HepG2 (cell line): ENCODE measurements around the gene PFN1. TPM values are rescaled to one million over a fixed set of nuclear protein-coding genes. Genes with fewer than 3 reads are reported as not detected.

Experiments
- EEA1 ChIP-seq: sonication (generic); formaldehyde crosslinking; IDR thresholded peaks from 2 replicates; pipeline ENCODE4 v1.5.1; 2020; ENCODE audit warnings: mild to moderate bottlenecking, missing genetic modification reagents, borderline replicate concordance
- GATAD1 ChIP-seq: IDR thresholded peaks from 2 replicates; pipeline ENCODE4 v1.6.1; 2016; ENCODE audit warnings: missing genetic modification reagents, missing compliant biosample characterization
- IKZF5 ChIP-seq: IDR thresholded peaks from 2 replicates; pipeline ENCODE4 v1.6.1; 2018; ENCODE audit warnings: missing genetic modification reagents, mild to moderate bottlenecking, missing compliant biosample characterization
- KLF9 ChIP-seq: IDR thresholded peaks from 2 replicates; pipeline ENCODE4 v1.6.1; 2016; ENCODE audit warnings: low read depth
- NFKBIZ ChIP-seq: IDR thresholded peaks from 2 replicates; pipeline ENCODE4 v1.6.1; 2018; ENCODE audit warnings: missing genetic modification reagents, missing compliant biosample characterization
- NONO ChIP-seq, 2 experiments: fragments of 450-650 bp in 1 of 2; sonication (generic) in 1 of 2; formaldehyde crosslinking in 1 of 2; IDR thresholded peaks in 1 of 2; conservative IDR thresholded peaks in 1 of 2; 2 replicates each; pipeline versions ENCODE4 v1.6.1 to v1.8.0; 2017 to 2022; ENCODE audit warnings: mild to moderate bottlenecking in 1 of 2, missing genetic modification reagents in 1 of 2, moderate library complexity in 1 of 2
- RBM22 ChIP-seq: fragments of 200-400 bp; formaldehyde crosslinking; optimal IDR thresholded peaks from 2 replicates; pipeline ENCODE3; 2017; ENCODE audit warnings: mild to moderate bottlenecking, low read length, moderate library complexity
- RNF2 ChIP-seq: fragments of 450-650 bp; conservative IDR thresholded peaks from 2 replicates; pipeline ENCODE4 v1.6.1; 2016; ENCODE audit warnings: low read depth
- RXRA ChIP-seq: sonication (generic); formaldehyde crosslinking; IDR thresholded peaks from 2 replicates; pipeline ENCODE4 v1.5.1; 2020; ENCODE audit warnings: missing genetic modification reagents
- SOX6 ChIP-seq, 2 experiments: fragments of 450-650 bp in 1 of 2; sonication (generic) in 1 of 2; formaldehyde crosslinking in 1 of 2; IDR thresholded peaks; 2 replicates each; pipeline versions ENCODE4 v1.4.0 to v1.6.1; 2017 to 2020; ENCODE audit warnings: antibody characterized with exemption in 1 of 2, mild to moderate bottlenecking in 1 of 2, missing genetic modification reagents in 1 of 2
- SRY ChIP-seq: sonication (generic); formaldehyde crosslinking; IDR thresholded peaks from 2 replicates; pipeline ENCODE4 v1.8.0; 2022; ENCODE audit warnings: mild to moderate bottlenecking, missing genetic modification reagents
- SUZ12 ChIP-seq: fragments of 150-350 bp; IDR thresholded peaks from 2 replicates; pipeline ENCODE4 v1.6.1; 2014; ENCODE audit warnings: low read depth, low read length
- YEATS2 ChIP-seq: sonication (generic); formaldehyde crosslinking; IDR thresholded peaks from 2 replicates; pipeline ENCODE4 v1.4.0; 2020; ENCODE audit warnings: missing genetic modification reagents, borderline replicate concordance
- ZBTB1 ChIP-seq: sonication (generic); formaldehyde crosslinking; IDR thresholded peaks from 2 replicates; pipeline ENCODE4 v1.4.0; 2020; ENCODE audit warnings: missing genetic modification reagents, borderline replicate concordance
- ZBTB42 ChIP-seq: sonication (generic); formaldehyde crosslinking; IDR thresholded peaks from 2 replicates; pipeline ENCODE4 v1.5.0; 2020; ENCODE audit warnings: mild to moderate bottlenecking, missing genetic modification reagents
- ZFYVE20 ChIP-seq: sonication (generic); formaldehyde crosslinking; IDR thresholded peaks from 2 replicates; pipeline ENCODE4 v1.8.0; 2023; ENCODE audit warnings: low read depth, mild to moderate bottlenecking, moderate library complexity, missing genetic modification reagents, borderline replicate concordance
- ZKSCAN1 ChIP-seq: fragments of 150-350 bp; IDR thresholded peaks from 2 replicates; pipeline ENCODE4 v1.6.1; 2014; ENCODE audit warnings: low read length
- ZNF251 ChIP-seq: sonication (generic); formaldehyde crosslinking; IDR thresholded peaks from 2 replicates; pipeline ENCODE4 v1.9.0; 2021; ENCODE audit warnings: mild to moderate bottlenecking, missing genetic modification reagents
- ZNF3 ChIP-seq: IDR thresholded peaks from 2 replicates; pipeline ENCODE4 v1.7.0; 2017; ENCODE audit warnings: inconsistent platforms
- ZNF431 ChIP-seq: sonication (generic); formaldehyde crosslinking; IDR thresholded peaks from 2 replicates; pipeline ENCODE4 v1.9.0; 2022; ENCODE audit warnings: missing genetic modification reagents, low read depth, mild to moderate bottlenecking, borderline replicate concordance
- ZNF564 ChIP-seq: sonication (generic); formaldehyde crosslinking; IDR thresholded peaks from 2 replicates; pipeline ENCODE4 v1.8.1; 2023; ENCODE audit warnings: mild to moderate bottlenecking, missing genetic modification reagents
- ZNF569 ChIP-seq: sonication (generic); formaldehyde crosslinking; IDR thresholded peaks from 2 replicates; pipeline ENCODE4 v1.5.0; 2020; ENCODE audit warnings: mild to moderate bottlenecking, missing genetic modification reagents, moderate library complexity, borderline replicate concordance
- ZSCAN31 ChIP-seq: sonication (generic); formaldehyde crosslinking; IDR thresholded peaks from 2 replicates; pipeline ENCODE4 v1.5.0; 2020; ENCODE audit warnings: low read depth, mild to moderate bottlenecking, missing genetic modification reagents
- polyA plus RNA-seq, 8 experiments: library from polyadenylated mRNA; depleted of rRNA in 3 of 8; stranded (reverse) in 7 of 8; unstranded in 1 of 8; fragments of >200 nt; fragmentation: Illumina TruSeq in 4 of 8; extraction: Trizol in 4 of 8; gene quantifications; 2 replicates each; pipeline versions ENCODE4 v1.2.1 to v1.2.3, GENCODE V29; 2011 to 2016; ENCODE audit warnings: low read depth in 4 of 8, missing spikeins in 1 of 8, mixed read lengths in 1 of 8; ENCODE audit not compliant: insufficient read depth in 1 of 8
- total RNA-seq, 5 experiments: library from RNA; depleted of rRNA; stranded (reverse); fragments of >200 nt; fragmentation: Illumina TruSeq; extraction: Trizol; gene quantifications; 2 replicates each; pipeline ENCODE4 v1.2.3, GENCODE V29; 2016; ENCODE audit warnings: low read depth in 1 of 5
- TF ChIP-seq, protein P1 (sequence below): sonication (generic); formaldehyde crosslinking; IDR thresholded peaks from 2 replicates; pipeline ENCODE4 v1.8.1; 2023; ENCODE audit warnings: mild to moderate bottlenecking, moderate library complexity, missing genetic modification reagents
- TF ChIP-seq, protein P2 (sequence below): sonication (generic); formaldehyde crosslinking; IDR thresholded peaks from 2 replicates; pipeline ENCODE4 v1.8.1; 2023; ENCODE audit warnings: missing genetic modification reagents, inconsistent platforms, borderline replicate concordance
- TF ChIP-seq, protein P3 (sequence below), 2 experiments: fragments of 450-650 bp in 1 of 2; sonication (generic) in 1 of 2; formaldehyde crosslinking; IDR thresholded peaks; 2 replicates each; pipeline versions ENCODE4 v1.5.0 to v1.8.0; 2020 to 2022; ENCODE audit warnings: mild to moderate bottlenecking in 1 of 2, missing genetic modification reagents in 1 of 2

PFN1 gene
- total and polyA plus RNA-seq, 2 of the 13 experiments (the other 11 are each of a cell fraction or from before 2014, with no cell fraction given), result 494 to 613 TPM

DNA sequence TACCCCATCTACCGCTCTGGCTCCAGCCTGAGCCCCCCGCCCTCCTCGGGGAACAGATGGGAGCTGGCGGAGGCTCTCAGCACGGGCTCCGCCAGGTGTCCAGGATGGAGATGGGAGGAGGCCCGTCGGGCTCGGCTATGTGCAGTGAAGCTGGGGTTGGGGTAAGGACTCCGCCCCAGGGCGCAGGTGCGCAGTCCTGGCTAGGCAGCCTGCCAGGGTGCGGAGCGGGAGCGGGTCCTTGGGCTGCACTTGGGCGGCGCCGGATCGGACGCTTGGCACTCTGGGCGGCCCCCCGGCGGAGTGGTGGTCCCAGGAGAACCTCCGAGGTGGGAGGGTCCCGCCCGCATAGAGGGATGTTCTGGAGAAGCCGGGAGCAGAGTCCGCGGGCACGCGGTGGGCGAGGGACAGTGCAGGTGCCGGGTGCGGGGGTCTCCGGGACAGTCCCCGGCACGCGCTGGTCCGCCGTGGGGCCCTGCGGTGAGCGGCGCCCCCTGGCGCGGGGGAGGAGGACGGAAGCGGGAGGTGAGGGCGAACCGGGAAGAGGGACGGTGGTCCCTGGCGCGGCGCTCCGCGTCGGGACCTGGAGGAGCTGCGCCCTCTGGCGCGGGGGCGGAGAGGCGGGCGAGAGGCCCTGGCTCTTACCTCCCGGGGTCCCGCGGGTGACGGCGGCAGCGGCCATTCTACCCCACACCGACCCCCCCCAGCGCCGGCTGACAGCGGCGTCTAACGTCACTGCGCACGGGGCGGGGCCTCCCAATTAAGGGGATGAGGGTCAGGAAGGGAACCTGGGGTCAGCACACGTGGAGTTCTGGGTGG lies 38.8 kb upstream of the PFN1 start, which contains the start of gene CAMTA2 (continued):
- TF ChIP-seq, protein P1, sequence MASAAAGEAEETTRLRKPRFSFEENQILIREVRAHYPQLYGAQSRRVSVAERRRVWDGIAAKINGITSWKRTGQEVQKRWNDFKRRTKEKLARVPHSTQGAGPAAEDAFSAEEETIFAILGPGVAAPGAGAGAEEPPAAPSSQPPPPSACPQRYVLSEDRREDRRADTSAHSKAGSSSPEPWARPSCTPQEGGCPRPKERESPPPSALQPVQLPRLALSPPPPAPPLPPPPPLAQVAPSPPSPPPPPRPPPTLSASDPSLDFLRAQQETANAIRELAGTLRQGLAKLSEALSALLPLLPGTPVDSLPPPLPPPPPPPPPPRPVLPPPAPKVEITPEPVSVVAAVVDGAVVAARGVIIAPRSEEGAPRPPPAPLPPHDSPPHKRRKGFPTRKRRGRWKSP, result peak; percentile 67; the same call in 1 of the 2 replicates
- TF ChIP-seq ZNF431 (CRISPR knock-in tag), result no peak
- TF ChIP-seq ZNF564 (CRISPR knock-in tag), result peak; percentile 39
- TF ChIP-seq ZBTB1 (CRISPR knock-in tag), result no peak
- TF ChIP-seq, protein P2, sequence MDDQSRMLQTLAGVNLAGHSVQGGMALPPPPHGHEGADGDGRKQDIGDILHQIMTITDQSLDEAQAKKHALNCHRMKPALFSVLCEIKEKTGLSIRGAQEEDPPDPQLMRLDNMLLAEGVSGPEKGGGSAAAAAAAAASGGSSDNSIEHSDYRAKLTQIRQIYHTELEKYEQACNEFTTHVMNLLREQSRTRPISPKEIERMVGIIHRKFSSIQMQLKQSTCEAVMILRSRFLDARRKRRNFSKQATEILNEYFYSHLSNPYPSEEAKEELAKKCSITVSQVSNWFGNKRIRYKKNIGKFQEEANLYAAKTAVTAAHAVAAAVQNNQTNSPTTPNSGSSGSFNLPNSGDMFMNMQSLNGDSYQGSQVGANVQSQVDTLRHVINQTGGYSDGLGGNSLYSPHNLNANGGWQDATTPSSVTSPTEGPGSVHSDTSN (CRISPR knock-in tag), result no peak
- no peak for TF ChIP-seq RBM22
- TF ChIP-seq ZSCAN31 (CRISPR knock-in tag), result peak; percentile 89
- TF ChIP-seq ZNF251 (CRISPR knock-in tag), result no peak
- TF ChIP-seq NFKBIZ, result no peak
- TF ChIP-seq SRY (CRISPR knock-in tag), result no peak
- TF ChIP-seq SOX6 (IDR thresholded peaks at IDR 0.05), result no peak
- TF ChIP-seq SOX6 (CRISPR knock-in tag; IDR thresholded peaks at IDR 0.05), result no peak
- no peak; the same call in 1 of the 2 replicates for TF ChIP-seq ZNF3 (CRISPR knock-in tag)
- no peak for TF ChIP-seq ZKSCAN1
- no peak for TF ChIP-seq KLF9 (CRISPR knock-in tag)
- peak; percentile 90 for TF ChIP-seq GATAD1 (CRISPR knock-in tag)
- TF ChIP-seq, protein P3, sequence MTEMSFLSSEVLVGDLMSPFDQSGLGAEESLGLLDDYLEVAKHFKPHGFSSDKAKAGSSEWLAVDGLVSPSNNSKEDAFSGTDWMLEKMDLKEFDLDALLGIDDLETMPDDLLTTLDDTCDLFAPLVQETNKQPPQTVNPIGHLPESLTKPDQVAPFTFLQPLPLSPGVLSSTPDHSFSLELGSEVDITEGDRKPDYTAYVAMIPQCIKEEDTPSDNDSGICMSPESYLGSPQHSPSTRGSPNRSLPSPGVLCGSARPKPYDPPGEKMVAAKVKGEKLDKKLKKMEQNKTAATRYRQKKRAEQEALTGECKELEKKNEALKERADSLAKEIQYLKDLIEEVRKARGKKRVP (CRISPR knock-in tag; IDR thresholded peaks at IDR 0.05), result 0 out of 4 replicates have a peak, but pooled peaks of 1 of the 2 experiments have one; percentile 18
- no peak for TF ChIP-seq SUZ12
- TF ChIP-seq ZNF569 (CRISPR knock-in tag), result no peak
- peak; percentile 61 for TF ChIP-seq RXRA
- TF ChIP-seq IKZF5 (CRISPR knock-in tag), result peak; percentile 39; the same call in 1 of the 2 replicates
- TF ChIP-seq ZBTB42, result no peak
- TF ChIP-seq ZFYVE20 (CRISPR knock-in tag), result no peak
- TF ChIP-seq RNF2, result no peak
- no peak for TF ChIP-seq NONO (IDR thresholded peaks at IDR 0.05)
- TF ChIP-seq NONO (CRISPR knock-in tag; conservative IDR thresholded peaks at IDR 0.05), result peak; percentile 97
- peak; percentile 58; the same call in 1 of the 2 replicates for TF ChIP-seq YEATS2 (CRISPR knock-in tag)
- TF ChIP-seq EEA1, result no peak; the same call in 1 of the 2 replicates
